HG02981 (cell line): ENCODE measurements around the gene MVK.

ENCODE experiments used
- ATAC-seq: cut with Tn5 transposase; IDR thresholded peaks from one replicate; pipeline ENCODE4 v1.9.1; 2021; ENCODE audit warnings: mild to moderate bottlenecking, moderate library complexity; ENCODE audit not compliant: unreplicated experiment

MVK gene

DNA sequence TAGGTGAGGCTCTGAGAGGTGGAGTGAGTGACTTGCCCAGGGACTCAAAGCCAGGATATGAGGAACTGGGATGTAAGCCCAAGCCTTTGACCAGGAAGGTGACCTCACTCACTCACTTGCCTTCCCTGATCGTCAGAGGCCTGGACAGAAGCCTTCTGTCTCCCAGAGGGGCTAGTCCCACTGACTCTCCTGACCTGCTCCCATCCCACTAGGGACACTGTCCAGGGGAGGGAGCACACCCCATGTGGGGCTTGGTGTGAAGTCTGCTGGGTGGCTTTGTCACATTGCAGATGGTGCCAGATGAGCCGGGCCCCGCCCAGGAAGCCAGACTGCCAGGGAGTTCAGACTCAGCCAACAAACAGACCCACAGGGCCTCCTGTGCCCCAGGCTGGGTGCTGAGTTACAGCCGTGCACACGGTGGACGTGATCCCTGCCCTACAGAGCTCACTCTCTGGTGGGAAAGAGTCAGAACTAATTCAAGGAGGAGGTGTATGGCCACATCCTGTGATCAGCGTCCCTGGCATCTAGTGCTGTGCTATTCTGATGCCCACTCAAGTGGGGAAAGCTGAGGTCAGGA, 28.6 kb upstream of the MVK start:
- ATAC-seq: no peak

- no peak for ATAC-seq
Measured at GRCh38 chr12:109545826-109546225, 27.8 kb upstream of the MVK start.

- no peak for ATAC-seq
Measured at GRCh38 chr12:109547286-109547685, 26.3 kb upstream of the MVK start.

GRCh38 chr12:109548258-109548657, 25.3 kb upstream of the MVK start:
- ATAC-seq: no peak

GRCh38 chr12:109549613-109550270, 23.9 kb upstream of the MVK start:
- ATAC-seq: no peak

GRCh38 chr12:109550281-109550680, 23.3 kb upstream of the MVK start:
- ATAC-seq: no peak

- ATAC-seq: no peak
Measured at GRCh38 chr12:109551108-109551507, 22.5 kb upstream of the MVK start.

DNA sequence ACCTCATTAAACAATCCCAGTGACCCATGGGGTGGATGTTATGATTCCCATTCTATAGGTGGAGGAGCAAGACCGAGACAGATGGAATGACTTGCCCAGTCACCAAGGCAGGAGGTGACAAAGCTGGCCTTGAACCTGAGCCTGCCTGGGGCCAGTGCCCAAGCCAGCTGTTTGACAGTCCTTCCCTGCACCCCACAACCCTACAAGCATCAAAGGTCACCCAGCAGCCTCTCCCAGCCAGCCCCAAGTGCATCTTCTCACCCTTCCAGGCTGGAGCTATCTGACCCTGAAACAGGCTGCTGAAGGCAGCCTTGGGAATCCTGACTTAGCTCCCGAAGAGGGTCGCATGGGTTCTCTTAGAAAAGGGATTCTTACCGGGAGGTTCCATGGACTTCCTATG, 20.6 kb upstream of the MVK start:
- no peak for ATAC-seq

DNA sequence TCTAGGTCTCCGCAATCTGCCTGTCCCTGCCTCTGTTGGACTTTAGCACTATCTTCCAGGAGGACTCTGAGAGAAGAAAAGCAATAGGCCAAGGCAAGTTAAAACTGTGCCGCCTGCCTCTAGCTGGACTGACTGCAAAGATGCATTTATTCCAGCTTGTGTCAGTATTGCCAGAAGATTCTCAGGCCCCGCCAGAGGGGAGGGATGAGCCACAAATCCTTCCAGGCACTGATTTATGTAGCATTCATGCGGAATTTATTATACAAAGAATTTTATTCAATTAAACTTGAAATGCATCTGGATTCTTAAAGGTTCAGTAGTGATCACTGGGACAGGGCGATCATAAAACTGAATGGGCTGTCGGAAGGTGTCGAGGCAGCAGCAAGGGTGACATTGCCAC, 20.1 kb upstream of the MVK start:
- no peak for ATAC-seq

- no peak for ATAC-seq
Measured at GRCh38 chr12:109553906-109554500, 19.6 kb upstream of the MVK start.

GRCh38 chr12:109554761-109555160, 18.8 kb upstream of the MVK start:
- ATAC-seq: no peak

- ATAC-seq: no peak
Measured at GRCh38 chr12:109555431-109556315, 17.9 kb upstream of the MVK start.

DNA sequence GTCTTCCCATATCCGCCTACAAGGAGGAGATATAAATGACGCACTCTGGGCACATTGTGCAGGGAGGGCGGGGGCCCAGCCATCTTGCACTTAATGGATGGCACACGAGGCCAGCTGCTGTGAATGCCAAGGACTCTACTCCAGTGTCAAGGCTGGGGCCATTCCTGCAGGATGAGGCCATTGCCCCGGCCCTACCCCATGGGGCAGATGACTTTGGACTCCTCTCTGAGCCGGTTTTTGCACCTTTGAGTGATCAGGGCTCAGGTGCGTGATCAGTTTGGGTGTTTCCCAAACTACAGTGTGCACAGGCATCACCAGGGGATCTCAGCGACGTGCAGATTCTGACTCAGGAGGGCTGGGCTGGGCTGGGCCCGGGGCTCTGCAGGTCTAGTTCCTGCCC, 16.4 kb upstream of the MVK start:
- ATAC-seq: no peak

GRCh38 chr12:109557805-109558204, 15.8 kb upstream of the MVK start:
- no peak for ATAC-seq

DNA sequence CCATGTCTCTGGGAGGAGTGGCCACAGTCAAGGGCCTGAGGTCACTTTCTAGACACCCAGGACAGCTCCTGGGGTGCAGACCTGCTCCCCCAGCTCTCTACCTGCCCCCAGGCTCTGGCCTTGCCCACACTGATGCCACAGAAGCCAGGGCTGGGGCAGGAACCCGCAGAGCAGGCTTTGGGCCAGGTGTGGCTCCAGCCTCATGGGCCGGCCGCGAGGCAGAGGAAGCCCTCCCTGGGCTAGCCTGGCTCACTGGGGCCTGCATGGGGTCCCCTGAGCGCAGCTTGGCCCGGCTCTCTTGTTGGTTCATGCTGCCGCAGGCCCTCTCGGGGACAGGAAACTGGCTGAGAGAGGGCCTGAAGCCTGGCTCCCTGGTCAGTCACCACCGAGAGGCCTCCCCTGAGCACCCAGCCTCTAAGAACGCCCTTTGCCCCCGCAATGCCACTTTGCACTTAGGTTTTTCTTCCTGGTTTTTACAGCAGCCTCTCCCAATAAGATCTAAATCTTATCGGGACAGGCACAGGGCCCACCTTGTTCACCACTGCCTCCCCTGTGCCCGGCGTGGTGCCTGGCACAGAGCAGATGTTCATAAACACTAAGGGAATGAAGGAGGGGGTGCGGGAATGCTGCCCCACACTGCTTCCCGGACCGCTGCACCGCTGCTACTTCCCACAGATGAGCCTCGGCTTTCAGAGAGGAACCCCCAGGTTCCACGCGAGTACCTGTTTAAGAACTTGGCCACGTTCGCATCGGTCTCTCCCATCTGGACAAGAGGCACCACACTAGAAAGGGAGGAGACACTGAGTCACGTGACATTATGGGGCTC, 15.0 kb upstream of the MVK start:
- no peak for ATAC-seq

DNA sequence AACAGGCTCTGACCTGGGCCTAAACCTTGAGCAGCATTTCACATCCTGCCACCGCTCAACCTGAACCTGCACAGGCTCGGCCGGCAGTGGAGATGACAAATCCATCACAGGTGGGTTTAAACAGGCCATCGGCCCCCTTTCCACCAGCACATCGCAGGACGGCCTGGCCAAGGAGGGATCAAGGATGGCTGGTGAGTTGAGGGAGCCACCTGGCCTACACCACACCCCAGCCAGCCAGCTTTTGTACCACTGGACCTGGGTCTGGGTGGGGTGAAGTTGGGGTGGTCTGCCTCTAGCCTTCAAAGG, 14.4 kb upstream of the MVK start:
- no peak for ATAC-seq

- no peak for ATAC-seq
Measured at GRCh38 chr12:109559601-109560000, 14.0 kb upstream of the MVK start.

DNA sequence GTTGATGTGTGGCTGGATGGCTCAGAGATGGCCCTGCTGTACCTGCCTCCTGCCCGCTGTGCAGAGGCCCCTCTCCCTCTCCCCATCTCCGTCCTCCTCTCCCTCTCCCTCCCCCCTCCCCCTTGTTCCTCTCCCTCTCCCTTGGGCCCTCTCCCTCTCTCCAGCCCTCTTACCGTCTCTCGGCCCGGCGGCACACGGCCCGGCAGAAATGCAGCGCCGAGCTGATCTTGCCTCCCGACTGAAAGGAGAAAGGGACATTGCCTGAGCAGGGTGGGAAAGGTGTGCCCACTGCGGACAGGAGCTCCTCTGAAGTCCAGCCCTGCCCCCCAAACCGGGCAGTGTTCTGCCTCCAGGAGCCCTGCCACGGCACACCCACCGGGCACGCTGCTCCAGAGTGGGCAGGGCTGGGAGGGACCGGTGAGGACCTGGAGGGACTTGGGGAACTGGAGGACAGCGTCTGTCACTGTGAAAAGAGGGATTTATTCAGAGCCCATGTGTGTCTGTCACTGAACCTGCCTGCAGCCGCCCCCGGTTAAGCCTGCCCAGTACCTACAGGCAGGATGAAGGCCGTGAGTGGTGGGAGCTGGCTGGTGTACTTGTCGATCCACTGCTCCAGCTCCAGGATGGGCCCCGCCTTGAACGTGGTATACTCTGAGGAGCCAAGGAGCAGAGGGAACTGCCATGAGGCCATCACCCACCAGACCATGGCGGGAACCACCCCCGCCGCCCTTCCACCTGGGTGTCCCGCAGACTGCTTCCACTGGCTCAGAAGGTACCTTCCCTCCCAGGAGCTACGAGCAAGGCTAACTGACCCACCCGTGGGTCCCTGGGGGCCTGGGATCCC, 12.5 kb upstream of the MVK start:
- ATAC-seq: no peak

DNA sequence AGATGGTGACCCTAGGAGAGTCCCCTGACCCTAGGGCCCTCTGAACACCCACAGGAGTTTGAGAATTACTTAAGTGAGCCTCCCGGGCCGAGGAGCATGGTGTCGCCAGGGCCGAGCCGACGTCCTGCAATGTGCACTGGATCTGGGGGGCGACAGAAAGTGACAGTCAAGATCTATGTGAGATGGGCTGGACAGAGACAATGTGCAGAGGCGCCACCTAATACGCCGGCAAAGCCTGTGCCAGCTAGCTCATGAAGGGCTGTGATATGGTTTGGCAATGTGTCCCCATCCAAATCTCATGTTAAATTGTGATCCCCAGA, 11.9 kb upstream of the MVK start:
- ATAC-seq: no peak

DNA sequence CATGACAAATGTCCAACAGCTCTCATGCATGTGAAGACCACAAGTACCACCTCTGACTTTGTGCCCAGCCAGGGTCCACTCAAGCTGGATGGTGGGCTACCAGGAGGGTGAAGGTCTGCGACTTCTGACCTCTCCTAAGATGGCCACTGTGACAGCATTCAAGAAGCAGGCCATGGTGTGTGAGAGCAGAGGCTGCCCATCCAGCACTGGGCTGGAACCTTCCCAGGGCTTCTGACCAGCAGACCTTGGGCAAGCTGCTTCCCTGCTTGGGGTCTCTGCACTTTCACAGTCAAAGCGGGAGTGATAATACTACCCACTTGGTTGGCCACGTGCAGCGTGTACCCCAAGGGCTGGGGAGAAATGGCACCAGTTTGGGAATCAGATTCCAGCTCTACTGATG, 10.7 kb upstream of the MVK start:
- no peak for ATAC-seq
